Measurements from ENCODE around the gene GBGT1.
"Not testable (repeated sequence)": the region's sequence is repeated elsewhere in the genome, so short reads cannot be mapped to it uniquely, and the experiment has no call there.

Gene GBGT1

DNA sequence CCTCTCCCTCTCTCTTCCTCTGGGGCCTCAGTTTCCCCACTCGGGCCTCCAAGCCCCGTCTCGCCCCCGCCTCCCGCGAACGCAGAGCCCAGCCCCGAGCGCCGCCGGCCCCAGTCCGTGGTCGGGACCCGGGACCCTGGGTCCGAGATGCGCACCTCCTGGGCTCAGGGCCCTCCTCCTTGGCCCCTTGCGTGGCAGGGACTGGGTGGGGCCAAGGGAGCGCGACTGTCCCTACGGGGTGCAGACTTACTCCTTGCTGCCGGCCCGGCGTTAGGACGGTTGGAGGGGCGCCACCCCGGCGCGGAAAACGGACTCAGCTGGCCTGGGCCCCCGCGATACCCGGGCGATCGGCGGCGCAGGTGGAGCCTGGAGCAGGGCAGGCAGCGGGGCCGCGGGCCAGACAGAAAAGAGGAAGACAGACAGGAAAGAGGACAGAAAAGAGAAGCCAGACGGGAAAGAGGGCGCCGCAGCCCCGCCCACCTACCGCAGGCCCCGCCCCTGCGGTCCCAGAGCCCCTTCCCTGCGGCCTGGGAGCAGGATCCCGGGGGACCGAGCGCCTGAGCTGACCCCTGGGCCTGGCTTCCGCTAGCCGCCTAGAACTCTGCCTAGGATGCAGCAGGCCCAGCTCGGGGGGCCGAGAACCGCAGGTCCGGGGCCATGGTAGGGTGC is at the start of gene GBGT1:
TSS of gene GBGT1 (minus strand) at position 411 of the 669 bp plus-strand sequence. CDS start 1,502 bp downstream, outside the sequence.
- H3K27ac ChIP-seq: peak within 1 kb of the TSS; percentile 93
- H3K9me3 ChIP-seq: no peaks in the 10 kb centered on the region
- H4K20me1 ChIP-seq: peaks cover 46% of the 10 kb centered on the region
- H3K36me3 ChIP-seq: peaks cover 21% of the 10 kb centered on the region
- no peaks in the 10 kb centered on the region for H3K27me3 ChIP-seq
- peak within 1 kb of the TSS; percentile 98 for H3K4me2 ChIP-seq
- peak within 1 kb of the TSS; percentile 82 for H3K4me3 ChIP-seq
- peaks cover 71% of the 10 kb centered on the region for H3K4me1 ChIP-seq
- TF ChIP-seq Cebpa-rat (IDR thresholded peaks at IDR 0.05): no peak
- peak within 1 kb of the TSS; percentile 87 for H3K9ac ChIP-seq

DNA sequence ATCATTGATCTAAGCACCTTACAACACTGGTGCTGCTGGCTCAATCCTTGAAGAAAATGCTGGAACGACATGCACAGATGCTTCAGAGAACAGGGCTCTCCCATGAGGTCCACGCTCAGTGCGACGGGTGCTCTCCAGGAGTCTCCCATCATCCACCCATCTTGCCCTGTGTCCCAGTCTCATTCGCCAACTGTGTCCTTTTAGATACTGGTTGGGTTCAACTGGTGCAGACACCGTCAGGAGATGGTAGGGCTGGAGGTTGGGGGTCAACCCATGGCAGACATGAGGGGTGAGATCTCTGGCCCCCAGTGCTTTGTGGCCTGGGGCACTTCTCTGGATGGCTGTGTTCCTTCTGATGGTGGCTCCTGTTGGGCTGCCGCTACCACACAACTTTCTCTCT is 46.9 kb upstream of the GBGT1 start:
- H3K4me2 ChIP-seq: no peak overlapping the region
- no peak for TF ChIP-seq Cebpa-rat (IDR thresholded peaks at IDR 0.05)
- H3K4me1 ChIP-seq: no peaks in the 10 kb centered on the region
- H3K27ac ChIP-seq: no peak overlapping the region
- no peak overlapping the region for H3K4me3 ChIP-seq
- peaks cover 16% of the 10 kb centered on the region; the same call in 1 of the 2 replicates for H3K9me3 ChIP-seq
- no peaks in the 10 kb centered on the region for H4K20me1 ChIP-seq
- no peaks in the 10 kb centered on the region for H3K27me3 ChIP-seq
- no peak overlapping the region for H3K9ac ChIP-seq
- H3K36me3 ChIP-seq: no peaks in the 10 kb centered on the region

DNA sequence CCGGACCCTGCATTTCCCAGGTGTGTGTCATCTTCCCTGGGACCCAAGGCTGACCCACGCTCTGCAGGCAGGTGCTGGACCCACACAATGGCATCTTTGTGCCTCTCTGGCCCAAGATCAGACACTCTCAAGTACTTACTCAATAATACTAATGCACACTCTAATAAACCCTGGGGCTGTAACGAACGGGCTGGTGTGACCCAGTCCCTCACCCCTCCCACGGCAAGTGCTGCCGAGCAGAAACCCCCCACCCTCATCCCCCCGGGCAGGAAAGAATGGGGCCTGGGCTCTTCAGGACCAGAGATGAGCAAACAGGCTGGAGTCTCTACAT is 46.5 kb upstream of the GBGT1 start:
- Histone ChIP-seq H3K27ac (no peak overlapping the region), H3K4me3 (no peak overlapping the region), H3K4me1 (no peaks in the 10 kb centered on the region), H4K20me1 (no peaks in the 10 kb centered on the region), H3K9ac (no peak overlapping the region), H3K4me2 (no peak overlapping the region), H3K36me3 (no peaks in the 10 kb centered on the region), H3K27me3 (no peaks in the 10 kb centered on the region), H3K9me3 (peaks cover 13% of the 10 kb centered on the region; the same call in 1 of the 2 replicates)
- TF ChIP-seq Cebpa-rat (IDR thresholded peaks at IDR 0.05): no peak

DNA sequence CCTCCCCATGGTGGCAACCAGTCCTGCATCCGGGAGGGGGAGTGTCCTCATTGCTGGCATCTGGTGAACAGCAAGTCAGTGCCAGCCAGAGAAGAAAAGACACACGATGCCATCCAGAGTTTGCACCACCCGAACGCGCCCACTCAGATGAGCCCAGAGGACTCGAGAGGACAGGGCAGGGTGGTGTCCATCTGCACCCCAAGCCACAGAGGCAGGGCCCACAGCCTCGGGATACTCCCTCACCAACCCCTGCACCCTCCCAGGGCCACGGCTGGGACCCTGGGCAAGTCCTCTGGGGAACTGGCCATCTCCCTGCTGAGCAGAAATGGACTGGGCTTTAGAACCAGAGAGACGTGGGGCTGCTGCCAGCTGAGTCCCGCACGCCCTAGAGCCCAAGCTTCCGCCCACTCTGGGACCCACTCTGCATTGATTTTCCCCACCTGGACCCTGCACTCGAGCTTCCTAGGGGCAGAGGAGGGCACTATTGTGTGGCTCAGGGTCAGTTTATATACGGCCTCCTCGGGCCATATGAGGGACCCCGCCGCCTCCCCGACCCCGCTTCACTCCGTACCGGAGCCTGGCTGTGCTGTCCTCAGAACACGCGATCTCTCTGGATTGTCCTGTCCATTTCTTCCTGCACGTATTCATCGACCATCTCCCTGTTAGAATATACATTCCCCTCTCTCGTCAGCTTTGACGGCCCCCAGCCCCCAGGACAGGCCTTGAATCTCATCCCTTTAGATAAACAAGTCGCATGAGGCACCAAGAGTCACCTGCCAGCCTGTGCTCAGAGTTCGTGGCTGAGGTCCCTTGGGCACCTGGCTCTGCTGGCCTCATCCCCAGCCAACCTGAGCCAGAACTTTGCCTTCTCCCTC is 45.9 kb upstream of the GBGT1 start:
- H4K20me1 ChIP-seq, H3K4me3 ChIP-seq, H3K9ac ChIP-seq, H3K4me2 ChIP-seq, H3K27me3 ChIP-seq, H3K27ac ChIP-seq, H3K4me1 ChIP-seq, H3K36me3 ChIP-seq: not testable (repeated sequence)
- peaks cover 13% of the 10 kb centered on the region; the same call in 1 of the 2 replicates for H3K9me3 ChIP-seq

DNA sequence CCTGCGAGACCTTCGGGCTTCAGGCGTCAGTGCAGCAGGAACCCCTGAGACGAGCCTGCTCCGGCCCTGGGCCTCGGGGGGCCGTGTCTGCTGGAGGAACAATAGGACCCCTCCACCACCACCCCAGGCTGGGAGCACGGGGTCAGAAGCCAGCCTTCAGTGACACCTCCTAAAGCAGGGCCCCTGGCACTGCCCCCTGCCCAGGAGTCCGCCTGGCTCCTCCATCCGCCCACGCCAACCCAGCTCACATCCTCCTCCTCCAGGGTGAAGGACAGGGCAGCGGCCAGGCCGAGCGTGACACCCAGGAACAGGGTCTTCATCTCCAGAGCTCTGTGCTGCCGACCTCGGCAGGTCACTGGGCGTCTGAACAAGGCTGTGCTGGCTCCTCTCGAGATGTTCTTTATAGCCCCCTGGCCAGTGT is 45.2 kb upstream of the GBGT1 start, which contains the start of gene OBP2B:
TSS of gene OBP2B (minus strand) at position 371 of the 421 bp plus-strand sequence. CDS start at position 320, 51 bp downstream.
- H4K20me1 ChIP-seq, H3K4me1 ChIP-seq, H3K36me3 ChIP-seq, H3K9ac ChIP-seq, H3K27ac ChIP-seq, H3K4me3 ChIP-seq, H3K27me3 ChIP-seq, H3K4me2 ChIP-seq: not testable (repeated sequence)
- H3K9me3 ChIP-seq: peaks cover 13% of the 10 kb centered on the region; the same call in 1 of the 2 replicates

DNA sequence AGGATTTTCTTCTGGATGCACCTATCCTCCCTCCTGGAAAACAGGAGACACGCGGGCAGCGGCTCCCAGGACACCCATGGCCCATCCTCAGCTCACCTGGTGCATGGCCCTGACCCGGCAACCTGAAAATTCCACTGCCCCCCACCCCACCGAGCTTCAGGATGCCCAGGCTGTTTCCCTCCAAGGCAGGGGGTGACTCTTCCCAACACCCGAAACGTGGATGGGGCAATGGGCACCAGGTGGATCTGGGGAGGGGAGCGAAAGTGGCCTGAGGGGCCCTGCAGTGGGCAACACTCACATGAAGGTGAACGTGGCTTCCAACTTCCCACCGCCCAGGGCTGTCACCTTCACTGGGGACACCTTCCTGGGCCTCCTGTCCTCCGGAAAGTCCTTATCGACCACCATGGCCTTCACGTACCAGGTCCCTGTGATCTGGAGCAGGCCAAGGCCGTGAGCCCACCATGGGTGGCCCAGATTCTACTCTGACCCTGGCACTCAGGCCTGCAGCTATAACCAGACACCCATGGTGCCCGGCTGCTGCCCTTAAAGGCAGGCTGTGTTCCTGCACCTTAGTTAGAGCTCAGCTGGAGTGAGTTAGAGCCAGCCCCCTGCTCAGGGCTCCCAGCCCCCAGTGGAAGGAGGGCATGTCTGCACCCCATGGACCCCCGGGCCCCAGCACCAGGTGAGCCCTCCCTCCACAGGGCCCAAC is 44.6 kb upstream of the GBGT1 start:
- not testable (repeated sequence) for H3K9ac ChIP-seq, H3K27me3 ChIP-seq, H4K20me1 ChIP-seq, H3K4me1 ChIP-seq, H3K27ac ChIP-seq, H3K4me2 ChIP-seq, H3K36me3 ChIP-seq, H3K4me3 ChIP-seq
- H3K9me3 ChIP-seq: peaks cover 13% of the 10 kb centered on the region; the same call in 1 of the 2 replicates

DNA sequence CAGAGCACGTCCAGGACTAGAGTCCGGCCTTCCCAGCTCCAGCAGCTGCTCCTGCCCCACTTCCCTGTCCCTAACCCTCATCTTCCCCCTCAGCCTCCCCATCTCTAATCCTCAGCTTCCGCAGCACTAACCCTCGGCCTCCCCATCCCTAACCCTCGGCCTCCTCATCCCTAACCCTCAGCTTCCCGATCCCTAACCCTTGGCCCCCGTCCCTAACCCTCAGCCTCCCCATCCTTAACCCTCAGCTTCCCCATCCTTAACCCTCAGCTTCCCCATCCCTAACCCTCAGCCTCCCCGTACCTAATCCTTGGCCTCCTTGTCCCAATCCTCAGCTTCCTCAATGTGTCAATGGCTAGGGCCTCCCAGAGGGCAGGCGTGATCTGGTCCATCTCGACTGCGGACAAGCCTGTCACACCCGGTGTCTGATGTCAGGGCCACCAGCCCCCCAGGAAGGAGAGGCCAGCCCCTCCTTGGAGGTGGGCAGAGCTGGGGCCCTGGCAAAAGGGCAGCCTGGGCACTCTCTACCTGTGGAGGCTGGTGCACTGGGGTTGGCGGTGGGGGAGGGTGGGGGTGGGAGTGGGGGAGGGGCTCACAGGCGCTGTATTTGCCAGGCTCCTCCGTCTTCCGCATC is 43.9 kb upstream of the GBGT1 start:
- Histone ChIP-seq H3K27me3 (no peaks in the 10 kb centered on the region), H3K4me1 (no peaks in the 10 kb centered on the region), H3K4me2 (no peak overlapping the region), H3K9me3 (peaks cover 13% of the 10 kb centered on the region; the same call in 1 of the 2 replicates), H3K4me3 (no peak overlapping the region), H3K9ac (no peak overlapping the region), H3K36me3 (no peaks in the 10 kb centered on the region), H3K27ac (no peak overlapping the region), H4K20me1 (no peaks in the 10 kb centered on the region)
- TF ChIP-seq Cebpa-rat (IDR thresholded peaks at IDR 0.05): no peak

DNA sequence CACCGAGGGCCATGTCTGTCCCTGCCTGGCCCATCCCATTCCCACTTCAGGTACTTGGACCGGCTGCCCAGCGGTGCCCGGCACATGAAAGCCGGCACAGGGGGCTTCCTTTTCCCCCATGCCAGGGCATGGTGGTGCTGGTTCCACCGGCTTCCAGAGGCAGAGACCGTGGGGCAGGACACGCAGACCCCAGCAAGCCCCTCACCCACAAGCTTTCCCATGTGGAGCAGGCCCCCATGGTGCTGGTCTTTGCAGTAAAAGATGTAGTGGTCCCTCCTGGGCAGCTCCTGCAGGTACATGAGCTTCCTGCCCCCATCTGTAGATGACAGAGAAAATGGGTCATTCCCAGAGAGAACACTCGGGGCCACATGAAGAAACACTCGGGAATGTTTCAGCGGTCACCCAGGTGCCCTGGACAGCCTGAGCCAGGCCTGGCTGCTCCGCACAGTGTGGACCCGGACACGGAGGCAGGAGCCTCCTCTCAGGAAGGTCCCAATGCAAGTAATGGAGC is 43.4 kb upstream of the GBGT1 start:
- Histone ChIP-seq H4K20me1 (no peaks in the 10 kb centered on the region), H3K4me2 (no peak overlapping the region), H3K4me3 (no peak overlapping the region), H3K36me3 (no peaks in the 10 kb centered on the region), H3K9me3 (peaks cover 11% of the 10 kb centered on the region; the same call in 1 of the 2 replicates), H3K4me1 (no peaks in the 10 kb centered on the region), H3K27ac (no peak overlapping the region), H3K27me3 (no peaks in the 10 kb centered on the region), H3K9ac (no peak overlapping the region)
- TF ChIP-seq Cebpa-rat (IDR thresholded peaks at IDR 0.05): no peak
